HG03521 (cell line): ENCODE measurements around the gene TBATA.

Source experiments
- ATAC-seq: cut with Tn5 transposase; IDR thresholded peaks from one replicate; pipeline ENCODE4 v1.9.1; 2021; ENCODE audit warnings: mild to moderate bottlenecking, moderate library complexity; ENCODE audit not compliant: unreplicated experiment

The TBATA gene, protein sequence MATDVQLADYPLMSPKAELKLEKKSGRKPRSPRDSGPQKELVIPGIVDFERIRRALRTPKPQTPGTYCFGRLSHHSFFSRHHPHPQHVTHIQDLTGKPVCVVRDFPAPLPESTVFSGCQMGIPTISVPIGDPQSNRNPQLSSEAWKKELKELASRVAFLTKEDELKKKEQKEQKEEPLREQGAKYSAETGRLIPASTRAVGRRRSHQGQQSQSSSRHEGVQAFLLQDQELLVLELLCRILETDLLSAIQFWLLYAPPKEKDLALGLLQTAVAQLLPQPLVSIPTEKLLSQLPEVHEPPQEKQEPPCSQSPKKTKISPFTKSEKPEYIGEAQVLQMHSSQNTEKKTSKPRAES

GRCh38 chr10:70785190-70785589 lies at the start of gene TBATA:
TBATA (minus strand) TSS chr10:70785377; CDS start chr10:70783379, 1,998 bp downstream.
- no peak for ATAC-seq

- ATAC-seq, result no peak
These were observed 49.4 kb upstream of the TBATA start for GRCh38 chr10:70834441-70835151.

- no peak for ATAC-seq
These were observed 48.8 kb upstream of the TBATA start for GRCh38 chr10:70834021-70834420.

GRCh38 chr10:70833601-70834000 lies 48.4 kb upstream of the TBATA start:
- ATAC-seq, result no peak

DNA sequence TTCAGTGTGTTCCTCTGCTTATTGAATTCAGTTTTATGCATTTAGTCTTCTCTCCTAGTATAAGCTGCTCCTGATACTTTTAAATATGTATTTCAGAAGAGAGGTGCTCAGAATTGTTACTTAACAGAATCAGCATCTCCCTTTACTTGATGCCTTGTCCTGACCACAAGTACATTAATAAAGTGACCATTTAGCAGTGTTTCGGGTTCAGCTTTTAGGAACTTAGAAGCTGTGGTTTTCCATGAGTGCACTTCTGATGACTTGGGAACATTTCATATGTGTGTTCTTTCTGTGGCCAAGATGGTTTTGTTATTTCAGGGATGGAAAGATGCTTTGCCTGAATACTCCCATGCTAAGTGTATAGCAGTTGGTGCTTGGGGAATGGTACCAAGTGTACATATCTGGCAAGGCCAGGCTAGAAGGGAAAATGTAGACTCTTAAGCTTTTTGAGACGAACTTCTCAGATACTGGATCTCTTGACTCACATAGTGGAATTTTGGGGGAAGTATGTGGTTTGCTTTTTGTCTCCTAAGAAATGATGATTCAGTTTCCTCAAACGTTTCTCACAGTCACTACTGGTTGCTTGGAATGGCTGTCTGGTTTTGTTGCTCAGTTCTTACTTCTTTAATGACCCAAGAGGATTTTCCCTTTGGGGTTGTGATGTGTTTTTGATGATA lies 47.8 kb upstream of the TBATA start:
- no peak for ATAC-seq

- no peak for ATAC-seq
These were observed 47.0 kb upstream of the TBATA start for GRCh38 chr10:70832221-70832620.

DNA sequence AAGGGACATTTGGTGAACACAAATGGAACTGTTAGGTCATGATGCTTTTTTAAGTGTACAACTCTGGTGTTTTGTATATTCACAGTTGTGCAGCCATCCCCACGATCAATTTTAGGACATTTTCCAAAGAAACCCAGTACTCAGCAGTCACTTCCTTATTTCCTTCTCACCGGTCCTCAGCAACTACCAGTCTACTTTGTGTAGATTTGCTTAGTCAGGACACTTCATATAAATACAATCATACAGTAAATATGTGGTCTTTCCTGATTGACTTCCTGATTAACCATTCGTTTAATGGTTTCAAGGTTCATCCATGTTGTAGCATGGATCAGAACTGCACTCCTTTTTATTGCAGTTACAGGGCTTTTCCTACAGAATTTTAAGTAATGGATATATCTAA lies 45.0 kb upstream of the TBATA start:
- no peak for ATAC-seq

DNA sequence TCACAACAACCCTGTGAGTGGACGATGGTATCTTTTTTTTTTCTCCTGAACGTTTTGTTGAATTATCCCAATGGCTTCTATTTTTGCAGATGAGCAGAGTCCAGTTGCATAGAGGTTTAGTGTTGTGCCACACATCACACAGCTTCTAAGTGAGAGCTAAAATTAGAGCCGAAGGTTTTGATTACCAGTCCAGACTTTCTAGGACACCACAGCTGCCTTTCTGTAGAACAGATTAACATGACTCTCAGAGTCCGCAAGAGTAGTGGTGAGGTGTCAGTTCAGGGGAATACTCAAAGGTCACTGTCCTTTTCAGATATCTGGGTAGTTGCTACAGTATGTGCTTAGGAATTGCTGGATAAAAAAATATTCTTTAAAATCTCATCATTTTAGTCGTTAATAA lies 44.4 kb upstream of the TBATA start:
- no peak for ATAC-seq

DNA sequence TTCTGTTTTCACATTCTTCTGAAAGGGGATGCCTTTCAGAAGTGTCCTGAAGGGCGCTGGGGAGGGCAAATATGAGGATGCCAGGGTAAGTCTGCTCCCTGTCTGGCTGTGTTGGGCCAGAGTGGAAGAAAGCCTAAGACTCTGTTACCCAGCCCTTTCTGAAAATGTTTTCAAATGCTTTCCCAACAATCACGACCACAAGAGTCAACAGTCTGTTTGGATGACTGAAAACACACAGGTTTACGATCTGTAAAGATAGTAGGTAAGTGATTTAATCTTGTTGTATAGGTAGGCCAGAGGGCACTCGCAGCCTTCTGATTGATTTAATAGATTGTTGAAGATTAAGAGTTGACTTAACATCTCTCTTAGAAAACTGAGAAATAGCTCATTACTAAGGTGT lies 43.7 kb upstream of the TBATA start:
- no peak for ATAC-seq

DNA sequence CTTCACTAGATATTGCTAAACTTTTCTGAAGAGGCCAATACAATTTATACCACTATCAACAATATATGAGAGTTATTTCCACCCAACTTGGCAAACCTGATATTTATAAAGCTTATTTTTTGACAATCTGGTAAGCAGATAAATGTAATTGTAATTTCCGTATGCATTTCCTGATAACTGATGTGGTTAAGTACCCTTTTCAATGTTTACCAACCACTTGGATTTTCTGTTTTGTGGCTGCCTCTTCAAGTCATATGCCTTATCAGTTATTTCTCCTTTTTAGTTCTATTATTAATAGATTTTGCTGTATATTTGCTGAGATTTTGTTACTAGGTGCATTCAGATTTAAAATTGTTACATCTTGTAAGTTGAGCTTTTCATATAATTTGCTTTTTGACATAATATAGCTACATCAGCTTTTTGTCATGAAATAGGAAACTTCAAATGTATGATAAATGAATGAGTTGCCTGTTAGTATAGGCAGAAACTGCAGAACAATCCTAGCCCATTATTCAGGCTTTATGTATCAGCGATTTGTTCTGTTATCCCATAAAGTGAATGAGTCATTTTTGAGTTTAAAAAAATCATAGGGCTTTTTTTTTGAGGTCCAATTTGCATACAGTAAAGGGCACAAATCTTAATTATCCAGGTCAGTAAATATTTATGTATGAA lies 42.0 kb upstream of the TBATA start:
- no peak for ATAC-seq

GRCh38 chr10:70822076-70822820 lies 37.1 kb upstream of the TBATA start:
- no peak for ATAC-seq

DNA sequence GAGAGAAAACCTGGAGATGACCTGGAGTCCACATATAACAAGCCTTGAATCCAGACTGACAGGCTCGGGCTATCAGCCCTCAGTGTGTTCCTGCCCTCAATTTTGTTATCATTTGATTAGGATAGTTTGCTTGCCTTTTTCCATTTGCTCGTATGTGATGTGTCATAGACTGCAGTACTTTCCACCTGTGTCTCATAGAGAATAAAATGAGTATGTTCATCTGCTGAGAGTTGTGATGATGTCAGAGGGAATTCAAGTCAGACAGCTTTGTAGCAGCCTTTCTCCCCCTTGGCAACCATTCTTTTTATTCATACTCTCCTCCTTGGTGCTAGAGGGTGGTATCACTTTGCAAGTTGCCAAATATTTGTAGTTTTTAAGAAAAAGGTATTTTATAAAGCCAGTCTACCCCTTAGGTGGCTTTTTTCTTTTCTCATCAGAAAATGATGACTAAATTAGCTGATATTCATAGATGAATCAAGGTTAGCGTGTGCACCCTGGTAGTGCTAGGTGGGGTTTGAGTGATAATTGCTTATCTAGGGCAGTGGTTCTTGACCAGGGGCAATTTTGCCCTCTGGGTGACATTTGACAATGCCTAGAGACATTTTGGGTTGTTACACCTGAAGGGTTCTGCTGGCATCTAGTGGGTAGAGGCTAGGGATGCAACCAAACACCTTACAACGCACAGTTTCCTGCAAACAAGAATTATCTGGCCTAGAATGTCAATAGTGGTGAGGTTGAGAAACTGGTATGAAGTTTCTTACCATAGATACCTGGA lies 36.0 kb upstream of the TBATA start:
- ATAC-seq, result no peak

- ATAC-seq, result peak; percentile 26
These were observed 31.2 kb upstream of the TBATA start for GRCh38 chr10:70816220-70816894.

GRCh38 chr10:70815504-70816219 lies 30.5 kb upstream of the TBATA start, which contains the start of gene SGPL1:
SGPL1 (plus strand) TSS chr10:70815948; CDS start chr10:70816854, 906 bp downstream.
- peak; percentile 77 for ATAC-seq

DNA sequence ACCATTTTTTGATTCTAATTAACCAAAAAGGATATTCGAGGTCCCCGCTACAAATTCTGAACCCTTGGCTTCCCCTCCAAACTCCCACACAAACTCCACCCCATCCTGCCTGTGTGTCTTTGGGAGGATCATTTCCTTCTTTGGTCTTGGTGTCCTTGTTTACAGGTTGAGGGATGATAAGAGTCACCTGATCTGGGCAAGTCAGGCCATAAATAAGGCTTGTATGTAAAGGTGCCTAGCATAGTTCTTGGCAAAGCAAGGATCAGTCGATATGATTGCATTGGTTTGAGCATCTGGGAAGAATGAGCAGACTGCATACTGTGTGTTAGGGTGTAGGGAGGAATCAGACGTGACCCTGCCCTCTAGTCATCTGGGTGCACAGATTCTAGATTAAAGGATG lies 28.9 kb upstream of the TBATA start:
- no peak for ATAC-seq

DNA sequence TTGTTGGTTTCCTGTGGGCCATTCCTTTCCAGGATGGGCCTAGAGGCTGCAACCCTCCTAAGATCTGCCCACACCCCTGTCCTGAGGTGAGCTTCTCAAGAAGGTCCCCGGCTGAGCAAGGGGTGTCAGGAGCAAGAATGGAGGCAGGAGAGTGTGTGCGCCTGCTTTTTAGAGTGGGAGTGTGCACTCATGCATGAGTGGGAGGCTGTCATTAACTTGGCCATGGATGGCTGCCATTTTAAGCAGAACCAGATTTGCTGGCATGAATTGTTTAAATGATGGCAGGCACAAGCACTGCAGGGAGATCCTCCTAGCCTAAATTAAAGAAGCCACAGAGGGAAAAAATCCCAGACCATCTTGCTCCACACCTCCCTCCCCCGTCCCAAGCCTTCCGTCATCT lies 27.6 kb upstream of the TBATA start:
- no peak for ATAC-seq

GRCh38 chr10:70811881-70812280 lies 26.7 kb upstream of the TBATA start:
- no peak for ATAC-seq

DNA sequence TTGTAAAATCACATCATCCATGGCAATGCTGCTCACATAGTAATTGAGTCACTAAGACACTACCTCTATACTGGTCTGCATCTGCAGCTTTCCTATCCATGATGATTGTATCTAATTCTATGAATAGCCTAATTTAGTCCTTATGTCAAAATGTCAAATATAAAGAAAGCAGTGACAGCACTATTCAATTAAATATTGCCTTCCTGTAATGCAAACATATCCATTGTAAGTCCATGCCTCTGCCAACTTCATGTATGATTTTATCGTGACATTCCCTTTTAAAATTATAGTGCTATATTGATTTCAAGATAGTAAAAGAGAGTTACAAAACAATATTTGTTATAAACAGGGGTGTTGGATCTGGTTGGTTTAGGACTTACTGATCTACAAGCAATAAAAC lies 25.8 kb upstream of the TBATA start:
- no peak for ATAC-seq

DNA sequence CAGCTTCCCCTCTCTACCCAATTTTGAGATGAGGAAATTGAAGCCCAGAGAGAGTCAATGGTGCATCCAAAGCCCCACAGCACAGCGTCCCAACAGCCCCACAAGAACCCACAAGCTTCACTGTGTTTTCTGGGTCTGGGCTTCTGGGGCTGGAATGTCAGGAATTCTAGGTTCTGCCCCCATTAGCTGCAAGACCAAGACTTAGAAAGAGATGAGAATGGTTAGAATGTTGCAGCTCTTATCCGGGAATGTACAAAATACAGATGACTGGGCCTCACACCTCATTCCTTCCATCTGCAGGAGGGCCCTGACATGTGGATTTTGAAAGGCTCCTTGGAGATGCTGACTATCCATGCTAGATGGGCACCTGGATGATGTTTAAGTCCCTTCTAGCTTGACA lies 24.5 kb upstream of the TBATA start:
- no peak for ATAC-seq
